Measurements from ENCODE around the gene L1TD1.

- TF ChIP-seq CTCF (IDR thresholded peaks at IDR 0.05; ENCODE audit: extremely low read depth in 1 of 2, insufficient read depth in 1 of 2, low read depth in 1 of 2, low read length in 2 of 2) (no peak), POLR2A (IDR thresholded peaks at IDR 0.05; ENCODE audit: low read depth, low read length) (no peak), EZH2 (IDR thresholded peaks at IDR 0.05; ENCODE audit: borderline replicate concordance, low read depth, low read length, severe bottlenecking) (no peak), JUN (IDR thresholded peaks at IDR 0.05; ENCODE audit: borderline replicate concordance, insufficient read depth, insufficient read length, low read depth) (no peak)
- TF ChIP-seq, protein P1, sequence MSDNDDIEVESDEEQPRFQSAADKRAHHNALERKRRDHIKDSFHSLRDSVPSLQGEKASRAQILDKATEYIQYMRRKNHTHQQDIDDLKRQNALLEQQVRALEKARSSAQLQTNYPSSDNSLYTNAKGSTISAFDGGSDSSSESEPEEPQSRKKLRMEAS (IDR thresholded peaks at IDR 0.05; ENCODE audit: insufficient read depth, insufficient read length): no peak
Observed at GRCh38 chr1:62213075-62213914, 18.6 kb downstream of the L1TD1 start.
